LNCAP (cell line): ENCODE results near the gene ADD1.

ENCODE experiments used
- CTCF ChIP-seq: fragments of 450-650 bp; IDR thresholded peaks from 2 replicates; pipeline ENCODE4 v1.5.1; 2017; ENCODE audit warnings: mild to moderate bottlenecking

ADD1 gene

DNA sequence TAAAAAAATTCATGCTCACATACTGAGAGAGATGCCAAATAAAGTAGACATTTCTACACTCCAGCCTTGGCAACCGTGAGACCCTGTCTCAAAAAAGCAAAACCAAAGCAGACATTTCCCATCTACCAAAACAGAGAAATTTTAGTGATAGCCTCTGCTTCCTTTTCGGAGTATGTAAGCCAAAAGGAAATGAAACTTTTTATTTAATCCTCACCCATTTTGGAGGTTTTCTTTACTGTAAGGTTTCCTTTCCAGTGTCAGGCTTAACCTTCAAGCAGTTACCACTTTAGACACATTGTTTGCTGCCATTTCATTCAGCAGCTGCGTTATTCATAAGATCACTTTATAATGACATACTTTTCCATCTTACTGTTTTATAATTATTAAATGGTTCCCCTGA lies 15.9 kb downstream of the ADD1 start:
- no peak for TF ChIP-seq CTCF

GRCh38 chr4:2860391-2861348 lies 17.0 kb downstream of the ADD1 start:
- no peak for TF ChIP-seq CTCF

- no peak for TF ChIP-seq CTCF
Measured at GRCh38 chr4:2861631-2862436, 18.2 kb downstream of the ADD1 start.

DNA sequence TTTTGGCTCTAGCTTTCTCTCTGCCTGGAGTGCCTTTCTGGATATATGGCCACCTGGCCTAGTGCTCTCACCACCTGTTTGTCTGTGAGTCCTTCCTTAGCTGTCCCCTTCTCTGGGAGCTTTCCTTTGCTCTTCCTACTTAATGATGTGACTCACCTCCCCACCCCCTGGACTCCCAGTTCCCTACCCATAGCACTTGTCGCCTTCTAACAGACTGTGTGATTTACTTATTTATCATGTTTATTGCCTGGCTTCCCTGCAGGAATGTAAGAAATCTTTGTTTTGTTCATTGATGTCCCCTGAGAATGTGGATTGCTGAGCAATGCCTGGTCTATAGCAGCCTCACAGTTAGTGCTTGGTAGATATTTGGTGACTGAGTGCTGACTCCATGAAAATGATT lies 18.9 kb downstream of the ADD1 start:
- TF ChIP-seq CTCF = no peak

DNA sequence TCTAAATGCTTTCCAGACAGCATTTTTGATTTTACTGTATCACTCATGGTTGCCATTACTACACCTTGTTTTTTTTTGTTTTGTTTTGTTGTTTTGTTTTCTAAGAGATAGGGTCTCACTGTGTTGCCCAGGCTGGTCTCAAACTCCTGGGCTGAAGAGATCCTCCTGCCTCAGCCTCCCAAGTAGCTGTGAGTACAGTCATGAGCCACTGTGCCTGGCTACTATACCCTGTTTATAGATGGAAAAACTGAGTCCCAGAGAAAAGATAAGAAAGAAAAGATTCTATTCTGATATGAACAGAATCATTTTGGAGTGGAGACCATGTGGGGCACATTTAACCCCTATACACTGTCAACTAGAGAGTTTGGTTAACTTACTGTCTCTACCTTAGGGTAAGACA lies 20.0 kb downstream of the ADD1 start:
- no peak for TF ChIP-seq CTCF

DNA sequence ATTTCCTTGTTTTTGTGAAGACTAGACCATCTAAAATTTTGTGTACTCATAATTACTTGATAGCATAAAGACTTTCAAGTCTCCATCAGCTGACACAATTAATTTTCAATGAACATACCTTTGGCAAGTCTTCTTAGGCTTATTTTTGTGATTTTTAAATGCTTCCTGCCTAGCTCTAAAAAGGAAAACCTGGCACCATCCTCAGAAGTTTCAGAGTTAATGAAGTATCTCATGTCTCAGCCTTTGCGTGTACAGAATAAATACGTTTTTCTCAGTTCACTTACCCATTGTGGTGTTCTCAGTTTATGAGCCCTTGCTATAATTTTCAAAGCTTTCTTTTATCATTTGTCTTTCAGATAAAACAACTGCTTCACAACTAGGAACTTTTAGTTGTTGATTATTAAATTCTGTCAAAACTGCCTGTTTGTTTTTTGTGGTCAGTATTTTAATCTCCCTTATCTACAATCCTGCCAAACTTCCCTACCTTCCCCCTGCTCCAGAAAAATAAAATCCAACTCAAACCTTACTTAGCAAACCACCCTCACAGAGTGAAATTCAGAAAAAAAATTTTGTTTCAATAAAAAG lies 21.6 kb downstream of the ADD1 start:
- no peak for TF ChIP-seq CTCF

GRCh38 chr4:2866160-2866861 lies 22.7 kb downstream of the ADD1 start:
- no peak for TF ChIP-seq CTCF
